GM18870 (cell line): ENCODE results near the gene ZNF516.
A peak's percentile ranks its signal among the peaks of the same experiment; 100 is the strongest.

Experiments used
- ATAC-seq: cut with Tn5 transposase; IDR thresholded peaks from one replicate; pipeline ENCODE4 v1.9.1; 2021; ENCODE audit warnings: moderate library complexity; ENCODE audit not compliant: unreplicated experiment

Gene ZNF516

DNA sequence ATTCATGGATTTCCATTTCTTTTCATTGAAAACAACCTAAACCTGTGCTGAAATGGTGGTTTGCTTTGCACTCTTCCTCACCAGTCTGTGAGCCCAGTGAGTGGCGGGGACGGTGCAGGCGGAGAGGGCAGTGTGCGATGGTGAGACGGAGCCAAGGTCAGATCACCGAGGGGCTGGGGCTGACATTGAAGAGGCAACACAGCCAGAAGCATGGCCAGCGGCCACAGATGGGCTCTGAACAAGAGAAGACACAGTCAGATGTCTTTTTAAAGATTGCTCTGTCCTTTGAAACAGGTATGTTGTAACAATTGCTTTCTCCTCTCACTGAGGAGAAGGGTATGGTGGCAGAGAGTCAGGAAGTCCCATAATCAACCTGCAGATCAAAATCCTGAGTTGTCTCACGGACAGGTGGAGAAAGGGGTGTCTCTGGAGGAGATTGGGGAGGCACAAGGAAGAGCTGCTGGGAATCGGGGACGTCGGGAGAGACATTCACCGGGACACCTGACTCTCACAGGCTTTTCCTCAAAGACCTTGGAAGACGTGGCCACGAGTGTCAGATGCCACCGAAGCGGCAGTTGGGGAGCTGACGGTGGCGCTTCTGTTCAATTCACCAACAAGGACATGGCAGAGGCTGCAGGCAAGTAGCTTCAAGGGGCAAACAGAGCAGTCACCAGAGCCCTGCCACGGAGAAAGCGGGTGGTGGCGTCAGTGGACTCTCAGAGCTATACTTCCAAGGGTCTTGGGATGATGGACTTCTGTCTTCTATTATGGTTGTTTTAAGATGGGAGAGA, 12.1 kb upstream of the ZNF516 start:
- ATAC-seq = no peak

DNA sequence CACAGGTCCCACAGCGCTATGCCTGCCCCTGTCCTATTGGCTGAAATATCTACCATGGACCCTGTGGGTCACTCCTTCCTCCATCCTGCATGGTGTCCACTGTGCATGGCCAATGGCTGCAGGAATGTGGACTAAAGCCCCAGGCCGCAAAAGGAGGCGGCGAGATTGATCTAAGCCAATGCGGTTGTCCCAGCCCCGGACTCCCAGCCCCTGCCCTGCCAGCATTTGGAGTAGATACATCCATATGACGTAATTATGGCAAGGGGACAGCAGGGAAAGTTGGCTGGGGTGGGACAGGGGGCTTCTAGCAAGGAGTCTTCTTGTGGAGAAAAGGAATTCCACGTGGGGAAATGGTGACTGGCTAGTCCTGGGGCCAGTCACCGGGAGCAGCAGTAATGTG, 11.4 kb upstream of the ZNF516 start:
- no peak for ATAC-seq

DNA sequence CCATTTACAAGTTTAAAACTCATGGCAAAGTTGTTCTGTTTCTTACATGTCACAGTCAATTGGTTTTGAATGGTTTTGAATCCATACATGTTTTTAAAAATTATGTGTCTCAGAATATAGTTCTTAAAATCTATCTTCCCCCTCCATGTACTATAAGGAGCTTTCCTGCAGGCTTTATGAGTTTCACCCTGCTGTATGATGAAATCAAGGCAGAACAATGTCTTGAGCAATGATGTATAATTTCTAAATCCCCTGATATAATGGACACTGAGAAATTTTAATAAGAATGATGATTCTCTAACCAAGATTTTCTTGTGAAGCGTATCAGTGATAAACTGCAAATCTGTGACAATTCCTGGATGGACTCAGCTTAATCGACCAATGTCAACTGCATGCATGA, 10.6 kb upstream of the ZNF516 start:
- ATAC-seq = no peak

DNA sequence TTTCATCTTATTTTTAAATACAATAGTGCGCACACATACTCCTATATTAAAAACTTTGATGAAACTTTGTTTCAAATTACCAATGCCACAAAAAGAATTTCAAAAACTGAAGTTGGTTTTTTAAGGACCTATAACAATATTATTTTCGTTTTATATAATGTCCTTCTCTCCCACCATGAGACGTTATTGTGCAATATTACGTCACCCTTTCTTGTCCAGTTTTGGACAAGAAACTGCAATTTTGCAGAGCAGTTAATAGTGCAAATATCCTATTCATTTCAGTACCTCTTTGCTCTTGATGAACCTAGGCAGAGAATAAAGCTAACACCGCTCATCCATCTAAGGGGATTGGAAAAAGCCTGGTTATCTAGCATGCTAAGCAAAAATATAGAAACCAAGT, 9.7 kb upstream of the ZNF516 start:
- ATAC-seq = no peak

DNA sequence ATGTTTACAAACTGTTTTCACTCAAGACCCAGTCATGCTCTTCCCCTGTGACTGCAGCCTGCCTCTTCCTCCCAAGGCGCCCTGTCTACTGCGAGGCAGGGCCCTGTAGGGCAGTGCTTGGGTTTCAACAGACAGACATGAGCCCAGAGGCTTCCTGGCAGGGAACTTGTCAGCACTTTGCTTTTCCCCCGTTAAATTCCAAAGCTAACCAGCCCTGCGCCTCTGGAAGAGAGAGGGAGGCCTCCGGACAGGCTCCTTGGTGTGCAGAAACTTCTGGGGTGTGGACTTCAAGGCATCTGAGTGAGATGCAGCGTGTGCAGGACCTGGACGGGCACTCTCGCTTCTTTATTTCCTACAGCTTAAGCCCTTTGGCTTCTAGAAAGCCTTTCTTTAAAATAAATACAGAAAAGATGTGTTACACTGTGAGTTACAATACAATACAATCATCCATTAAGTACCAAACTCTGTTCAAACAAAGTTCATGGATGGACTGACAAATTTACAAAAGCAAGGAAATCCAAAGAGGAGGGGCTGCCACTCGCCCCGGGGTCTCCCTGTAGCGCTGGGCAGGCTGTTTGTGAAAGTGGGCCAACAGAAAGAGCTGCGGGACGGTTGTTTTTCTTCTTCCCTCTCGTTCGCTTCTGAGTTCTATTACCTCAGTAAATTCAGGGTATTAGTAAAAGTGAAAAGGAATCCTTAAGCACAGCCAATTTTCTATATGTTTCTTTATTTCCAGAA, 8.8 kb upstream of the ZNF516 start:
- no peak for ATAC-seq

DNA sequence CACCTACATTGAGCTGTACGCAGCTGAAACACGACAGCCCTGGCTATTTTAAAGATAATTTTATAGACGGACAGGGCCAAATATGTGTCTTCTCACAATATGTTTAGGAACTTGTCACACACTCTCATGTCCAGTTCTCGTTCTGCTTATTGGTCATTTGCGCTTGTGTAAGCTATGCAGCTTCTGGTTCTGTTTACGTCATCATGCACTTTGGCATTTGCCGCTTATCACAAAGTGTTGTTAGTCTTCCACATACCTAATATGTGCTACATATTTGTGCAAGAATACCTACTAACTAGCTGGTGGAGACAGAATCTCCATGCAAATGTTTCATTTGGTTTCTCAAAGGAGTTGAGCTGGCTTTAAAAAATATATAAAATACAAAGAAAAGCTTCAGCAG, 7.5 kb upstream of the ZNF516 start:
- no peak for ATAC-seq

DNA sequence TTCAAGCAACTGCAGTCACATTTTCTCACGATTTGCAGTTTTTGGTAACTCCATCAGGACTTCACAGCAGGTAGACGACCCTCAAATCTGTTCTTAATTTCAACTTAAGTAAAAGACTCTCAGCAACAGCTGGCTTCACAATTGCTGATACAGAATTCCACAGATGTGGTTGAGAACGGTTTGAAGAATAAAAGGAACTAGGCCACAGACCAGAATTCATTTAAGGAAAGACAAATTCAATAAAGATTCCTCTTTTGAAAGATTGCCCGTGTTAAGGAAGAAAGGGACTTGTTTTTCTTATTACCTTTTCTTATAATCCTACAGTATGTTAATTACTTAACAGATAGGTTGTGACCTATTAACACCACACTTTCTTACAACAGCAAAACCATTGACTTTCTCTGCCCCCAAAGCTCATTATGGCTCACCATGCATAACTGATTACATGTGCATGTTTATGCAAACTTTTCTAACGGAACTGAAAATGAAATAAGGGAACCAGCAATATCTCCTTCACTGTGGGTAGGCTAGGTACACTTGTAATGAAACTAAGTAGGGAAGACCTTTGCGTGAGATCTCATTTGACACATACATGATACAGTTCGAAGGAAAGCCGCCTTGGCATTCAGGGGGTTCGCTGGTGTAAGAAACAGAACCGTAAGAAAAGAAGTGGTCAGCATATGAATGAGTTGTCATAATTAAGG, 4.7 kb upstream of the ZNF516 start:
- peak; percentile 98 for ATAC-seq

DNA sequence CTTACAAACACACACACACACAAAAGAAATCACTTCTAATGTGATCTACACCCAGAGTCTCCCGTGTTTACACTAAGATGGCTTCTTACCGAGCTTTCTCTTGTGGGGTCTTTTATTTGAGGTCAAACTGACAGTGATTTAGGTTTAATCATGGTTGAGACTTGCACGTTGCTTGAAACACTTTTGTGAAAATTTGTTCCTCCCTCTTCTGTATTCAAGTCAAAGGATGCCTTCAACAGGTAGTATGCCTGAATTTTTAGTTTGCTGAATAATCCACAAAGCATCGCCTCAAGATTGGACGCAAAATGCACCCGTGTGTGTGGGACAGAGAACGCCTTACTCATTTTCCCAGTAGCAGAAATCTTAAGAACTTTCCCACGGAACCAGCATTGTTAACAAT, 4.0 kb upstream of the ZNF516 start:
- ATAC-seq = no peak

DNA sequence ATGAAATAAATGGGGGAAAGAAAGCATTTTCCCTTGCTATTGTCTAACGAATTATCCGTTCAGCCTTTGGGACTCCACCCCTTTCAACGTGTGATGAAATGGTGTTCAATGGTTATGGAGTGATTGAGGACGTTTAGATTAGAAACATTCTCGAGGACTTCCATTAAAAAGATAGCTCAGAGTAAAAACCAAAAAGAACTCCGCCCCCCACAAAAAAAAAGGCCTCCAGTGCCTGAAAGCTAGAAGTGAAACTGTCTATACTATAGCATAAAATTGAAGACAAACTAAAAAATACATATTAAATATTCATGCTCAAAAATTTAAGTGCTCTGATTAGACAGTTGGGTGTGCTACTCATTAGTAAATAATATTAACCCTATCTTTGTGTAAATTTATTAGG, 3.0 kb upstream of the ZNF516 start:
- ATAC-seq = no peak

DNA sequence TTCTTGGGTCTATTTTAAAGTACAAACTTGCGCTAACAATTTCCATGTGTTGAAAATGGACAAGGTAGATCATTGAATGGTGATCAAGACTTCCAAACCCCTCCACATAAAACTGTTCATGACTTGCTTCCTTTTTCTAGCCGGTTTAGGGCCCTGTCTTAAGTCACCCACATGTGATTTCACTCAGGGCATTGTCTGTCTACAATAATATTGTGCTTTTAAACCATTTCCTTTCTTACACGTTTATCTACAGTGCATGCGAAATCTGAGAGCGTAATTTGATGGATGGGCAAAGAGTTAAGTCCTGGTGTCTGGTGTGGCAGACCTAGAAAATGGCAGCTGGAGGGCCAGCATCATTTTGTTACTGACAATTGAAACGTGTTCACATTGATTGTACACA, 2.0 kb upstream of the ZNF516 start:
- no peak for ATAC-seq

DNA sequence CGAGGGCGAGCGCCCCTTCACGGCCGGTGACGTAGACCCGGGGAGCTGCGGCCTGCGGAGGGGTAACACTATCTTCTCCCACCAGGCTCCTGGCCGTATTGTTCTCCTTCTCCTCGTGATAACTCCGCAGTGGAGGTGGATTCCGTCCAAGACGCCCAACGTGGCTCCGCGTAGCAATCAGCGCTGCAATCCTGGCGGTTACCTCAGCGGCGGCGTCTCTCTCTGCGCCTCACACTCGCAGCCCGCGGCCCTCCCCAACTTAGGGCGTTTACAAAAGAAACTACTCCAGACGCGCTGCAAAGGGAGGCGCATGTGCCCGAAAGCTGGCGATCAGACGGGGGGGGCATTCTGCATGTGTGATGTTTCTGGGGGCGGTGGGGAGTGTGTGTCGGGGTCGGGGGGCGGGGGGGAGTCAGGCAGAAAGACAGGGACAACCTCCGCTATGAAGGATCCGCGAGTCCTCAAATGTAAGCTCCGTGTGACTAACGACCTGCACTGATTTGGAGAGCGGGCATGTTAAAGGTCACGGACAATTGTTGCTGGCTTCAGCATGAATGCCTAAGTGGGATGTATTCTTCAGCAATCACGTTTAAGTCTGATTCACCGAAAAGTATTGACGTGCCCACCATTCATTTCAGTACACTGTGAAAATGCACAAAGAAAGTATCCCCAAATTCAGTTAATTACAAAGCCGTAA, 1.3 kb upstream of the ZNF516 start:
- no peak for ATAC-seq

DNA sequence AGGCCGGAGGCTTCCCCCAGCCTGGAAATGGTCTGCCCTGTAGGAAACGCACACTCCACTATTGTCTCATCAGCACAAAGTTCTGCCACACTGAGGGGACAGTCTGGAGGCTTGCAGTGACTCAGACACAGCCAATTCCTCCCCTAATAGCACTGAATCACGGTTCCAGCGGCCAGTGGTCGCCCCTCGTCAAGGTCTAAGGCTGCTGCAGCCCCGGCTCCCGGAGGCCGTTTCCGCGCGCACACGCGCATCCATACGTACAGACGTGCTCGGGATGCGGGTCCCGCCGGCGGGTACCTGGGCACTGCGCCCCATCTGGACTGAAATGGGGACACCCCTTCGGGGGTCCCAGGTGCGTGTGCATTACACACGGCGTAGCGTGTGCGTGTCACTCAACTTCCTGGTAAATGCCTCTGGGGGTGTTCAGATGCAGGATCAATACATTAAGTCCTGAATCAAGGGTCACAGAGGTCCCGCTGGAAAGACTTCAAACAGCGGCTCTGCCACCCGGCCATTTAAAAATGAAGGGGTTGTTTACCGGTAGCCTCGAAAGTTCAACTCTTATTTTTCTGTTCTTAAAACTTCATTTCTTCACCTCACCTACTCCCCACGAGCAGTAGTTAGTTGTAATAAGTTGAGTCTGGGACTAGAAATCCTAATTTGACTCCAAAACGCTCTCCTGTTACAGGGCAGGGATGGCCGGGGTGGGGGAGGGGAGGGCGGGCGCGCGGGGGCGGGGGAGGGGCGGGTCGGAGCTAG, 572 bp upstream of the ZNF516 start:
- no peak for ATAC-seq

DNA sequence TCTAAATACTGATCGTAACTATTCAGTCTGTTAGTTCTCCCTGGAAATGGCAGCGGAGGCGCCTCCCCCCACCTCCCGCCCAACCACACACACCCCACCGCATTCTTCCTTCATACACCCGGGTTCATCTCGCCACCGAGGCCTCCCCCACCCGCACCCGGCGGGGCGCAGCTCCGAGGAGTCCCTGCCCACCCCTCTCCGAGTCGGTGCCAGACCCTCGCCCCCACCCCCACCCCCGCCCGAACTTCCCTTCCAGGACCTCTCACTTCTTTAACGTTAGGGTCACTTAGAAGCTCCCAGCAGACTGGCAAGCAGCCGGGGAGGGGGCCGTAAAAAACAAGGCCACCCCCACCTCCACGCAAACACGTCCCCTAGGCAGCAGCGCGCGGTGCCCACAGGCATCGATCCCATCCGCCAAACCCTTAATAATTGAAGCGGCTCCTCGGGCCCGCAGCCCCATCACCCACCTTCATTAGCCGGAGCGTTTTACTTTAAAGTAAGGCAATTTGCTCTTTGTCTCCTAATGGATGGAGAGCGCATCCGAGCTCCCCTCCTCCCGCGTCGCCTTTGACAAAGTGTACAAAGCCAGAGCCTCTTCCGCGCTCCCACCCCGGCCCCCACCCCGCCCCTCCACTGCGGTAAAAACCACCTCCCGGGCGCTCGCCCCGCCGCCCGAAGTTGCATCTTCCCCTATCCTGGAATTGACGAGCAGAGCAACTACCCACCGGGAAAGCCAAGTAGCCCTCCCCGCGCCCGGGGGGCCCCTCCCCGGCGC, 624 bp downstream of the ZNF516 start:
- no peak for ATAC-seq

DNA sequence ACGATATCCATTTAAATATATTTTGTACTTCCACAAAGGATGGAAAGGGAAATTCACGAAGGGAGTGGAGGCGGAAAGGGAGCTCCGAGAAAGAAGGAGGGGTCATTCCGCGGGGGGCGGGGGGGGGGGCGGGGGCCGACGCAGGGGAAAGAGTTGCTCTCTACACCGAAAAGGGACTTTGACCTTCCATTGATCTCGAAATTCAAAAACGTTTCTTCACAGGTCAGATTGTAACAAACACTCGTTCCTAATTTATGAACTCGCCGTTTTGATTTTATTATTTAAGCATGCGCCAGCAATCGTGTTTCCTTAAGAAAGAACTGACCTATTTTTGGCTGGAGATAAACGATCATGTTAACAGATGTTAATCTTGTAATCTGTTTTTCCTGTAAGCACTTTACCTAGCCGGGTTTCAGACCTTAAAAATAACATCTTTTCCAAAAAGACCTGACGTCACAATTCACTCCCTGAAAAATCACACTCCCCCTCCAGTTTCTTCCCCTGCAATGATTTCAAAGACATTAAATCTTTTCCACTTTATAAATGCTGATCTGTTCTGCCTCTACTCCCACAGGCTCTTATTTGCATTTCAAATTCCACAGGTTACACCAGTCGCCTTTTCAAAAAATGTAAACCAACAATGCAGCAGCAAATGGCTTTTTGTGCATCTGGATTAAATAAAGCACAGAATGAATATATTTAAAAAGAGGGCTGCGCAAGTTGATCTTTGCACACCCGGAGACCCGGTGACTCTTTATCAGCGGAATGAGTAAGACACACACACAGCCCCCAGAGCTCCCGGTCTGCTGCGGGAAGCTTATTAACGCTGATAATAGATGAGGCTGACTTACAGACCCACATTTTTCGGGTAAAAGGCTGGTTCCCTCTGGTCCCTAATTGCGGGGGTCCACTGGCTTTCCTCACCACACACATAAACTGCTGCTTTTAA, 1.6 kb downstream of the ZNF516 start:
- peak; percentile 27 for ATAC-seq

DNA sequence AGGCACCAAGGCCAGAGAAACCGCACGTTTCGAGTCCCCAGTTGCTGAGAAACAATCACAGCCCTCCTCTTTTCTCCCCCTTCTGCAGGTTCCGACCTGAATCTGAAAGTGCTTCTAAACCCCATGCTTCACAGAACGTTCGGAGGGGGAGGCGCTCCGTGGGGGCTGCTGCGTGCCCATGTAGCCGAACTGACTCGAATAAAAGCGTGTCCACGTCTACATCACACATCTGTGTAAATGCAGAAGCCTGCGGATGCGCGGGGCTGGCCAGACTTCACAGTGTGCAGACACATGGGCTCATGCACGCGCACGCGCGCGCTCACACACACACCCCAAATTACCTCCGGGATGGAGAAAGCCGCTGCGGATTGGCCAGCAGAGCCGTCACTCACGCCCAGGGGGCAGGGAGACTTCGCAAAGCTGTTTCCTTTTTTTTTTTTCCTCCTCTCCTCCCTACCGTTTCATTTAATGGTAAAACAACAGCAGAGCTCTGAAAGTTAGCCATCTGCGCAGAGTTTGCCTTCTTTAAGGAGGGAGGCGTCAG, 2.3 kb downstream of the ZNF516 start:
- ATAC-seq = peak; percentile 76

DNA sequence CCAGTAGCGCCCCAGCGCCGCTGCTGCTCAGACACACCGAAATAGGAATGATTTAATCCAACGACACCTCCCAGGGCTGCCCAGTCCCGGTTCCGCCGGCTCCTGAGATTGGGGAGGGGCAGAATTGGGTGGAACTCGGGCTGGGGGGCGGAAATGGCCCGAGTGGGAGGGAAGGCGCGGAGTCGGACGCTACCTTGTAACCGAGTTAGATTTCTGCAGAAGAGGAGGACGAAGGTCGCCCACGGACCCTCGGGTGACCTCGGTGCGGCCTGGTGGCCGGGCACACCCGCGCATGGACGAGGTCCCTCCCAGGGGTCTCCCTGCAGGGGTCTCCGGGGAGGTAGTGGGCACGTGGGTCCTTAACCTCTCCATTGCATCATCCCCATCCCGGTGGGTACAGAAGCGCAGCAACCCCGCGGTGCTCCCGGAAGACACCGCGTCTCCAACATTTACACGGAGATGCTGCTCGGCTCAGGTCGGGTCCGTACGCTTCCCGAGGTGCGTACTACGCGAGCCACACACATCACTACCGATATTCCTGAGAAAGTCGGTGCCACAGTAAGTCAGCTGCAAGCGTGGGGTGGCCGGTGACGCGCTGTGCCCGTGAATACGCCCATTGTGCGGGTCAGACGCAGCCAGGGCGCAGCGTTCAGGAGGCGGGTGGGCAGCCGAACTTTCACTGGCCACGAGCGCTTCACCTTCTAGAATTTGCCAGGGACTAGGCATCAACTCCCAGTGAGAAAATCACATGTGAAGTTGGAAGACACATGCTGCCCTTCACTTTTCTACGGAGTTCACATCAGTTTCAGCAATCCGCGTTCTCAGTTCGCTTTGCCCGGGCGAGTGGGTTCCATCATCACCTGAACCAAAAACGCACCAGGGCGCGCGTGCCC, 3.0 kb downstream of the ZNF516 start:
- ATAC-seq = no peak

DNA sequence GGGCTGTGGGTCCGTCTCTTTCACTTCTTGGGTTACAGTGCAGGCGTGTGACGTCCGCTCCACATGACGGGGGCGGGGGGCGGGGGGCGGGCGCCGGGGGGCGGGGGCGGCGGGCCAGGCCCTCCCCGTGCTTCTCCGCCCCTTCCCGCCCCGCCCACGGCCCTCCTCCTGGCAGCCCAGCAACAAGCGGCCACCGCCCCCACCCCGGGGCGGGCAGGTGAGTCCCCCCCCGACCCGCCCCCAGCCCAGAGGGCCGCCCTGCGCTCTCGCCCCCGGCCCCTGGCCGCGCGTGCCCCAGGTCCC, 3.6 kb downstream of the ZNF516 start:
- ATAC-seq = no peak
